Activated CD4-positive, alpha-beta memory T cell treated with anti-CD3 and anti-CD28 coated beads for 36 hours (primary cell): ENCODE data around the gene DNAH2. TPM values are rescaled to one million over a fixed set of nuclear protein-coding genes. Genes with fewer than 3 reads are reported as not detected.

ENCODE experiments used
- CTCF ChIA-PET: fragments of 350-600 bp; sonication (Branson Sonifier 250); formaldehyde crosslinking; loops from one replicate; lab custom pipeline; 2021; ENCODE audit warnings: antibody characterized with exemption, inconsistent platforms; lab: Charles Lee
- POLR2A ChIA-PET: fragments of 350-600 bp; sonication (Branson Sonifier 250); formaldehyde crosslinking; loops from one replicate; lab custom pipeline; 2021; ENCODE audit warnings: antibody characterized with exemption; lab: Charles Lee
- DNase-seq: peaks from one replicate; pipeline ENCODE4 v3.0.0-alpha.2; 2020
- H3K27ac Mint-ChIP-seq: one replicate; pipeline ENCODE4 v1.8.0; 2021; ENCODE audit warnings: mixed read lengths
- H3K27me3 Mint-ChIP-seq: one replicate; pipeline ENCODE4 v1.8.0; 2021; ENCODE audit warnings: mixed read lengths
- H3K36me3 Mint-ChIP-seq: one replicate; pipeline ENCODE4 v1.8.0; 2021; ENCODE audit warnings: mixed read lengths
- H3K4me1 Mint-ChIP-seq: one replicate; pipeline ENCODE4 v1.8.0; 2021; ENCODE audit warnings: low read depth, mixed read lengths
- H3K4me3 Mint-ChIP-seq: one replicate; pipeline ENCODE4 v1.8.0; 2021; ENCODE audit warnings: mild to moderate bottlenecking, mixed read lengths
- H3K9me3 Mint-ChIP-seq: one replicate; pipeline ENCODE4 v1.8.0; 2021; ENCODE audit warnings: mixed read lengths
- intact Hi-C: fragments of 100-400 bp; cut with micrococcal nuclease; formaldehyde crosslinking; loops from one replicate; pipeline ENCODE4 v1.15.1; 2023
- total RNA-seq, 2 experiments: library from RNA; stranded (reverse); gene quantifications; one replicate each; pipeline ENCODE4 v1.2.3, GENCODE V29; 2021

The DNAH2 gene
- total RNA-seq, 2 experiments from 2014 or later = not detected

- intact Hi-C loops = loop anchor here (5.0 to 10.0 kb wide), 2 partner anchors 114 to 317 kb away; partner anchors contain the start of genes CYB5D1, NAA38 and TMEM88
- H3K36me3 Mint-ChIP-seq = no peaks in the 10 kb centered on the region
- peaks cover 11% of the 10 kb centered on the region for H3K27me3 Mint-ChIP-seq
- H3K4me3 Mint-ChIP-seq = no peak overlapping the region
- H3K9me3 Mint-ChIP-seq = no peaks in the 10 kb centered on the region
- no peak for DNase-seq
- CTCF ChIA-PET = no interaction called here
- H3K27ac Mint-ChIP-seq = no peak overlapping the region
- H3K4me1 Mint-ChIP-seq = no peaks in the 10 kb centered on the region
- POLR2A ChIA-PET = no interaction called here
These were observed 23.0 kb downstream of the DNAH2 start for GRCh38 chr17:7740481-7741001.

- H3K27me3 Mint-ChIP-seq = peaks cover 11% of the 10 kb centered on the region
- no peak for DNase-seq
- no peak overlapping the region for H3K27ac Mint-ChIP-seq
- no peaks in the 10 kb centered on the region for H3K4me1 Mint-ChIP-seq
- no peak overlapping the region for H3K4me3 Mint-ChIP-seq
- H3K36me3 Mint-ChIP-seq = no peaks in the 10 kb centered on the region
- CTCF ChIA-PET = interaction anchor here (0.7 to 3.4 kb wide), 17 partner anchors 15 to 331 kb away, joined by 3 to 23 read pairs (median 6); partner anchors contain the start of gene KDM6B
- intact Hi-C loops = loop anchor here (2.0 to 10.0 kb wide), 4 partner anchors 80 to 315 kb away; partner anchors contain the start of genes CYB5D1, NAA38 and TMEM88
- POLR2A ChIA-PET = interaction anchor here (0.6 kb wide), 1 partner anchor 527 kb away, joined by 3 read pairs; no protein-coding TSS in a partner anchor
- no peaks in the 10 kb centered on the region for H3K9me3 Mint-ChIP-seq
These were observed 25.2 kb downstream of the DNAH2 start for GRCh38 chr17:7742729-7743128.

- Mint-ChIP-seq H3K27me3 (peaks cover 11% of the 10 kb centered on the region), H3K4me1 (no peaks in the 10 kb centered on the region), H3K27ac (no peak overlapping the region), H3K9me3 (no peaks in the 10 kb centered on the region), H3K36me3 (no peaks in the 10 kb centered on the region), H3K4me3 (no peak overlapping the region)
- POLR2A ChIA-PET = no interaction called here
- intact Hi-C loops = loop anchor here (5.0 to 10.0 kb wide), 2 partner anchors 110 to 313 kb away; partner anchors contain the start of genes CYB5D1, NAA38 and TMEM88
- DNase-seq = no peak
- CTCF ChIA-PET = interaction anchor here (0.7 to 3.4 kb wide), 20 partner anchors 9 to 313 kb away, joined by 3 to 23 read pairs (median 4); partner anchors contain the start of gene ATP1B2
These were observed 26.9 kb downstream of the DNAH2 start for GRCh38 chr17:7744416-7744815.

DNA sequence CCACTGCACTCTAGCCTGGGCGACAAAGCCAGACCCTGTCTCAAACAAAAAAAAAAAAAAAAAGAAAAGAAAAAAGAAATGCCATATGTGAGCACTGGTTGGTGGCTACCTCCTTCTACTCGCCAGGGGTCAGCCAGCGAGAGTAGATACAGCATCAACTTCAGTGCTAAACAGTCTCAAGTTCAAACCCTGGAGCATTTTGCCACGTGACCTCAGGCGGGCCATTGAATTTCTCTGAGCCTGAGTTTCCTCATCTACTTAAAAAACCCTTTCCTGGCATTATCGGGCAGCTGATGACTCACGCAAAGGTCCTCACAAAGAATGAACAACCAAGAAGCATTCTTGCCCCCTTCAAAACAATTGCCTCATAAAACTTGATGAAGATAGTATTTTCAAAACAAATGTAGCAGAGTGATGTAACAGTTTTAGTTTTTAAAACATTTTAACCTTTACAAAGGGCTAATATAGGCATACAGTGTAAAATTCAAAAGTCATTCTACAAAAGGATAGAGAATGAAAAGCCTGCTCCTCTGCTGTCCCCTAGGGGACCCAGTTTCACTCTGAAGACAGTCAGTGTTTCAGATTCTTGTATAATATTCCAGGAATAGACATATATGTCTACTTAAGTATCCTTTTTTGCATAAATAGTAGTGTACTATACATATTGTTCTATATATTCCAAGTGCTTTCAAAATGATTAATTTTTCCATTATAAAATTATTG lies 28.4 kb downstream of the DNAH2 start:
- peaks cover 3% of the 10 kb centered on the region for H3K27me3 Mint-ChIP-seq
- ChIA-PET CTCF (interaction anchor here (1.5 kb wide), 1 partner anchor 244 kb away, joined by 4 read pairs; no protein-coding TSS in a partner anchor), POLR2A (no interaction called here)
- no peaks in the 10 kb centered on the region for H3K4me1 Mint-ChIP-seq
- intact Hi-C loops = loop anchor here (10.0 kb wide), 1 partner anchor 109 kb away; the partner anchor contains the start of genes CYB5D1, NAA38 and TMEM88
- no peak overlapping the region for H3K4me3 Mint-ChIP-seq
- no peaks in the 10 kb centered on the region for H3K9me3 Mint-ChIP-seq
- no peak overlapping the region for H3K27ac Mint-ChIP-seq
- DNase-seq = no peak
- H3K36me3 Mint-ChIP-seq = no peaks in the 10 kb centered on the region

- ChIA-PET CTCF (interaction anchor here (0.6 kb wide), 1 partner anchor 347 kb away, joined by 4 read pairs; no protein-coding TSS in a partner anchor), POLR2A (no interaction called here)
- Mint-ChIP-seq H3K4me1 (no peaks in the 10 kb centered on the region), H3K27me3 (peaks cover 2% of the 10 kb centered on the region), H3K36me3 (no peaks in the 10 kb centered on the region), H3K9me3 (no peaks in the 10 kb centered on the region), H3K4me3 (no peak overlapping the region), H3K27ac (no peak overlapping the region)
- no peak for DNase-seq
- intact Hi-C loops = loop anchor here (10.0 kb wide), 1 partner anchor 107 kb away; the partner anchor contains the start of genes CYB5D1, NAA38 and TMEM88
These were observed 30.1 kb downstream of the DNAH2 start for GRCh38 chr17:7747635-7748071.

- ChIA-PET POLR2A (no interaction called here), CTCF (interaction anchor here (0.6 to 1.2 kb wide), 2 partner anchors 309 to 346 kb away, joined by 3 to 4 read pairs; no protein-coding TSS in a partner anchor)
- H3K4me3 Mint-ChIP-seq = no peak overlapping the region
- H3K9me3 Mint-ChIP-seq = no peaks in the 10 kb centered on the region
- H3K4me1 Mint-ChIP-seq = no peaks in the 10 kb centered on the region
- no peaks in the 10 kb centered on the region for H3K36me3 Mint-ChIP-seq
- no peak for DNase-seq
- intact Hi-C loops = loop anchor here (10.0 kb wide), 1 partner anchor 107 kb away; the partner anchor contains the start of genes CYB5D1, NAA38 and TMEM88
- peaks cover 2% of the 10 kb centered on the region for H3K27me3 Mint-ChIP-seq
- H3K27ac Mint-ChIP-seq = no peak overlapping the region
These were observed 30.7 kb downstream of the DNAH2 start for GRCh38 chr17:7748076-7748775.

- no peaks in the 10 kb centered on the region for H3K9me3 Mint-ChIP-seq
- no peak overlapping the region for H3K27ac Mint-ChIP-seq
- CTCF ChIA-PET = no interaction called here
These were observed 32.8 kb downstream of the DNAH2 start for GRCh38 chr17:7750321-7750821.

DNA sequence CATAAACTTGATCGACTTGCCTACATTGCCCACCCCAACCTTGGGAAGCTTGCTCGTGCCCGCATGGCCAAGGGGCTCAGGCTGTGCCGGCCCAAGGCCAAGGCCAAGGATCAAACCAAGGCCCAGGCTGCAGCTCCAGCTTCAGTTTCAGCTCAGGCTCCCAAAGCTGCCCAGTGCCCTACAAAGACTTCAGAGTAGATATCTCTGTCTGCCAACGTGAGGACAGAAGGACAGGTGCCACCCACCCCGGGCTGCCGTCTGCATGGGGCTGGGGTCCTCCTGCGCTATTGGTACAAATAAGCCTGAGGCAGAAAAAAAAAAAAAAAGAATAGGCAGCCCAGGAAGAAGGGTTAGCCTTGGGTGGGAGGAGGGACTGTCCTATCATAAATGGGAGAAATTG lies 37.1 kb downstream of the DNAH2 start:
- intact Hi-C loops = no loop called here
- ChIA-PET POLR2A (no interaction called here), CTCF (no interaction called here)
- H3K4me1 Mint-ChIP-seq = no peaks in the 10 kb centered on the region
- peaks cover 5% of the 10 kb centered on the region for H3K27me3 Mint-ChIP-seq
- H3K27ac Mint-ChIP-seq = no peak overlapping the region
- no peaks in the 10 kb centered on the region for H3K9me3 Mint-ChIP-seq
- no peak overlapping the region for H3K4me3 Mint-ChIP-seq
- H3K36me3 Mint-ChIP-seq = no peaks in the 10 kb centered on the region
- no peak for DNase-seq

More at GRCh38 chr17:7750321-7750821, 32.8 kb downstream of the DNAH2 start:
- intact Hi-C loops = no loop called here
- peaks cover 5% of the 10 kb centered on the region for H3K27me3 Mint-ChIP-seq
- DNase-seq = no peak
- POLR2A ChIA-PET = no interaction called here
- H3K4me1 Mint-ChIP-seq = no peaks in the 10 kb centered on the region
- H3K4me3 Mint-ChIP-seq = no peak overlapping the region
- no peaks in the 10 kb centered on the region for H3K36me3 Mint-ChIP-seq

GRCh38 chr17:7755095-7755890 lies 37.7 kb downstream of the DNAH2 start:
- ChIA-PET CTCF (interaction anchor here (1.5 kb wide), 1 partner anchor 12 kb away, joined by 6 read pairs; no protein-coding TSS in a partner anchor), POLR2A (no interaction called here)
- intact Hi-C loops = no loop called here
- Mint-ChIP-seq H3K4me1 (no peaks in the 10 kb centered on the region), H3K27ac (no peak overlapping the region), H3K4me3 (no peak overlapping the region), H3K9me3 (no peaks in the 10 kb centered on the region), H3K36me3 (no peaks in the 10 kb centered on the region), H3K27me3 (peaks cover 5% of the 10 kb centered on the region)
- DNase-seq = no peak

- Mint-ChIP-seq H3K9me3 (no peaks in the 10 kb centered on the region), H3K27ac (no peak overlapping the region), H3K27me3 (peaks cover 5% of the 10 kb centered on the region), H3K4me3 (no peak overlapping the region), H3K36me3 (no peaks in the 10 kb centered on the region), H3K4me1 (no peaks in the 10 kb centered on the region)
- ChIA-PET CTCF (no interaction called here), POLR2A (no interaction called here)
- no peak for DNase-seq
- intact Hi-C loops = no loop called here
These were observed 39.4 kb downstream of the DNAH2 start for GRCh38 chr17:7756968-7757367.

DNA sequence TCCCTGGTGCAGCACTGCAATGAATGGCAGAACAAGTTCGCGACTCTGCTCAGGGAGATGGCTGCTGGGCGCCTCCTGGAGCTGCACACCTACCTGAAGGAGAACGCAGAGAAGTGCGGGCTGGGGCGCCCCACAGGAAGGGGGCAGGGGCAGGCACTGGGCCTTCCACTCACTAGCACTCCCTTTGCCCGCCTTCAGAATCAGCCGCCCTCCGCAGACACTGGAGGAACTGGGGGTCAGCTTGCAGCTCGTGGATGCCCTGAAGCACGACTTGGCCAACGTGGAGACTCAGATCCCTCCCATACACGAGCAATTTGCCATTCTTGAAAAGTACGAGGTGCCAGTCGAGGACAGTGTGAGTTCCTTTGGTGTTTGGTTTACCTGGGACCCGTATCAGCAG lies 46.4 kb downstream of the DNAH2 start:
- no peaks in the 10 kb centered on the region for H3K9me3 Mint-ChIP-seq
- CTCF ChIA-PET = interaction anchor here (1.2 kb wide), 1 partner anchor 20 kb away, joined by 4 read pairs; no protein-coding TSS in a partner anchor
- H3K27ac Mint-ChIP-seq = no peak overlapping the region
- H3K27me3 Mint-ChIP-seq = peaks cover 7% of the 10 kb centered on the region
- H3K4me3 Mint-ChIP-seq = no peak overlapping the region
- no peaks in the 10 kb centered on the region for H3K36me3 Mint-ChIP-seq
- DNase-seq = no peak
- intact Hi-C loops = no loop called here
- H3K4me1 Mint-ChIP-seq = no peaks in the 10 kb centered on the region
- POLR2A ChIA-PET = no interaction called here
